GM18517 (cell line): Measurements from ENCODE around the gene NEU4.
"Not testable (repeated sequence)": the region's sequence is repeated elsewhere in the genome, so short reads cannot be mapped to it uniquely, and the experiment has no call there.

Experiments used
- ATAC-seq: cut with Tn5 transposase; IDR thresholded peaks from one replicate; pipeline ENCODE4 v1.9.1; 2021; ENCODE audit warnings: mild to moderate bottlenecking, moderate library complexity; ENCODE audit not compliant: unreplicated experiment

The NEU4 gene

DNA sequence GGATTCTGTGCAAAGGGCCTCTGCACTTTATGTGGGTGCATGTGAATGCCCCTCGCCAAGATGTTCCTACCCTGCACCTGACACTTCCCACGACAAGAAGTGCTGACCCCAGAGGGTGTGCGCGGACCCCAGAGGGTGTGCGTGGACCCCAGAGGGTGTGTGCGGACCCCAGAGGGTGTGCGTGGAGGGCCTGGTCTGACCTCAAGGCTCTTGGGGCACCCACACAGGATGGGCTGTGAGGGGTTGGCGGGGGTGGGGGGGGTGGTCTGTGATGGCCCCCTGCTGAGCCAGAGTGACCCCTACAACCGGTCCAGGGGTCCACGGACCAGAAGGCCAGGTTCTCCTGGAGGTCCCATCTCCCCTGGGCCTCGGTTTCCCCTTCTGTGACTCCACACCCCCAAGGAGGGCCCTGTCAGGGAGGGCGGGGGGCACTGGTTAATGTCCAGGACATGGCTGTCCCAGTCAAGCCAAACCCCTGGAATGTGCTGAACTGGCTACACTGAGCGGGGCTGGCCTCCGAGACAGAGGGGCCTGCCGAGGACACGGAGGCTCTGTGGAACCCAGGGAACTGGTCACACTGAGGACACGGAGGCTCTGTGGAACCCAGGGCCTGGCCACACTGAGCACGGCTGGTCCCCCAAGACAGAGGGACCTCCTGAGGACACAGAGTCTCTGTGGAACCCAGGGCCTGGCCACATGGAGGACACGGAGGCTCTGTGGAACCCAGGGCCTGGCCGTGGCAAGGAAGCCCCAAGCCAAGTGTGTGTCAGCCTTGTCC lies 3.1 kb downstream of the NEU4 start:
- no peak for ATAC-seq

DNA sequence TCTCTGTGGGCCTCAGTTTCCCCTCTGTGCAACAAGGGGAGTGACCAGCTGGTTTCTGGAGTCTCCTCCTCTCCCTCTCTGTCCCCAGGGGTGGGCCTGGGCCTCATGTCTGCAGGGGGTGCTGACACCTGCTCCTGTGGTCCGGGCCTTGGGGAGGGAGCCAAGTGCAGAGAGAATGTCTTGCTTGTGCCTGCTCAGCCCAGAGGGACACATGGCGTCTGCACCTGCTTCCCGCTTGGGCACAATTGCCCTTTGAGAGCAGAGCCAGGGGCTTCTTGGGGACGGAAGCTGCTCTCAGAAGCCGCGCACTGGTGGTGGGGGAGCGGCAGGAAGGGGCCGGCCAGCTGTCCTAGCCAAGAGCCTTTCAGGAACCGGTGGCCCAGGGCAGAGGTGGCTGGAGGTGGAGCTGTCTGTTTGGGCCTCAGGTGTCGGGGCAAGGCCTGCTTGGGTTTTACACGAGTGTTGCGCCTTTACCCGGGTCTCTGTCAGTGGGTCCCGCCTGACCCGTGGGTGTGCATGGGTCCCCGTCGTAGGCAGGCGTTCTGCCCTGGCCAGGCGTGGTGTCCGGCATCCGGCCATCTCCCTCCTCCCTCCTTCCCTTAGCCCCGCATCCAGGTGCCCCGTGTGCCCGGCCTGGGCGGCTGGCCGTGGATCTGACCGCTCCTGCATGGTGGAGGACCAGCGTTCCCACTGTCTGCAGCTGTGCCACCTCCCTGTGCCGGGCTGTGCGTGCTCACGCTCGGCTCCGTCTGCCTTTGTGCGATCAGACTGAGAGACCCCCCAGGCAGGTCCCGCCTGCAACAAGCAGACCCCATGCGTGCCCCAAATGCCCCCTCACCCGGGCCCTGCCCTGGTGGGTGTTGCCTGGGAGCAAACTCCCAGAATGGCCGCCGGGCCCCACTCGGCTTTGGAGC lies 4.0 kb downstream of the NEU4 start:
- no peak for ATAC-seq

DNA sequence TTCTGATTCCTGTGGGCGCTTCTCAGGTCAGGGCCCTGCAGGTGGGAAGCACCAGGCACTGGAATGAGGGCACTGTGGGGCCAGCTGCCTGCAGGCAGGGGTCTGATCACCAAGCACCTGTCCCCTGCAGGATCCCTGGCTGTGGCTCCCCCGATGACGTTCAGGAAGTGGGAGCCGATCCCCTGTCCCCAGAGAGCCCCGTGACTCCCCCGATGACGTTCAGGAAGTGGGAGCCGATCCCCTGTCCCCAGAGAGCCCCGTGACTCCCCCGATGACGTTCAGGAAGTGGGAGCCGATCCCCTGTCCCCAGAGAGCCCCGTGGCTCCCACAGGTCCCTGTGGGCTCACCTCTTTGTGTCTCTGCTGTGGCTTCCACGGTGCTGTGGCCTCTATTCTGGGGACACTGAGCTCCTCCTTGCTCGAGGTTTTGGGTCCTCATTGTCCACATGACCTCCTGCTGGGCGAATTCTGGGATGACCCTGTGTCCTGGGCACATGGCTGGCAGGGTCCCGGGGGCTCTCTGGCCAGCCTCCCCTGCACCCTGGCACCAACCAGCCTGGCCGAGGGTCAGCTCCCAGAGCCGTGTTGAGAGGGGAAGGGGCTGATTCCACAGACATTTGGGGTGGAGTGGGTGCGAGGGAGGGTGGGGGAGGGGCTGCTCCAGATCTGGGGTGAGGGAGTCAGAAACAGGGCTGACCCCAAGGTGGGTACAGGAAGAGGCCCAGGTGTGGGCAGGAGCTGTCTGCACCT lies 4.8 kb downstream of the NEU4 start:
- ATAC-seq, result no peak

DNA sequence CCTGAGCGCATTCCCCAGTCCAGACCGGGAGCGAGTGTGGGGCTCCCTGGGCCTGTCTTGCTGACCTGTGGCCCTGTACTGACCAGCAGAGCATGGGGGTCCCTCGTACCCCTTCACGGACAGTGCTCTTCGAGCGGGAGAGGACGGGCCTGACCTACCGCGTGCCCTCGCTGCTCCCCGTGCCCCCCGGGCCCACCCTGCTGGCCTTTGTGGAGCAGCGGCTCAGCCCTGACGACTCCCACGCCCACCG lies 5.3 kb downstream of the NEU4 start:
- ATAC-seq, result no peak

DNA sequence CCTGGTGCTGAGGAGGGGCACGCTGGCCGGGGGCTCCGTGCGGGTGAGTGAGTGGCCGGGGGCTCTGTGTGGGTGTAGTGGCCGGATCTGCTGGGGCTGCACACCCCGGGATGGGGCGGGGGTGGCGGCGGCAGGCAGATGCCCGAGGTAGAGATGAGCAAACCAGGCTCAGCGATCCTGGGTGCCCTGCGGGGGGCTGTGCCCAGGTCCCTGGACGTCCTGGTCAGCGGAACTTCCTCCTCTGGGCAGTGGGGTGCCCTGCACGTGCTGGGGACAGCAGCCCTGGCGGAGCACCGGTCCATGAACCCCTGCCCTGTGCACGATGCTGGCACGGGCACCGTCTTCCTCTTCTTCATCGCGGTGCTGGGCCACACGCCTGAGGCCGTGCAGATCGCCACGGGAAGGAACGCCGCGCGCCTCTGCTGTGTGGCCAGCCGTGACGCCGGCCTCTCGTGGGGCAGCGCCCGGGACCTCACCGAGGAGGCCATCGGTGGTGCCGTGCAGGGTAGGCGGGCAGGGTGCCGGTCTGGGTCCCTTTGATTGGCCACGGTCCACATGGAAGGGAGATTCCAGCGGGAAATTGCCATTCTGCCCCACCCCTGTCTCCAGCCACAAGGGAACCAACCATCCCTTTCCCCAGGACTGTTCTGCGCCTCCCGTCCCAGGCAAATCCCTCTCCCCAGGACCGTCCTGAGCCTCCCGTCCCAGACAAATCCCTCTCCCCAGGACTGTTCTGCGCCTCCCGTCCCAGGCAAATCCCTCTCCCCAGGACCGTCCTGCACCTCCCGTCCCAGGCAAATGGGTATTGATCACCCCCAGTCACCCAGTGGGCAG lies 5.9 kb downstream of the NEU4 start:
- no peak for ATAC-seq

DNA sequence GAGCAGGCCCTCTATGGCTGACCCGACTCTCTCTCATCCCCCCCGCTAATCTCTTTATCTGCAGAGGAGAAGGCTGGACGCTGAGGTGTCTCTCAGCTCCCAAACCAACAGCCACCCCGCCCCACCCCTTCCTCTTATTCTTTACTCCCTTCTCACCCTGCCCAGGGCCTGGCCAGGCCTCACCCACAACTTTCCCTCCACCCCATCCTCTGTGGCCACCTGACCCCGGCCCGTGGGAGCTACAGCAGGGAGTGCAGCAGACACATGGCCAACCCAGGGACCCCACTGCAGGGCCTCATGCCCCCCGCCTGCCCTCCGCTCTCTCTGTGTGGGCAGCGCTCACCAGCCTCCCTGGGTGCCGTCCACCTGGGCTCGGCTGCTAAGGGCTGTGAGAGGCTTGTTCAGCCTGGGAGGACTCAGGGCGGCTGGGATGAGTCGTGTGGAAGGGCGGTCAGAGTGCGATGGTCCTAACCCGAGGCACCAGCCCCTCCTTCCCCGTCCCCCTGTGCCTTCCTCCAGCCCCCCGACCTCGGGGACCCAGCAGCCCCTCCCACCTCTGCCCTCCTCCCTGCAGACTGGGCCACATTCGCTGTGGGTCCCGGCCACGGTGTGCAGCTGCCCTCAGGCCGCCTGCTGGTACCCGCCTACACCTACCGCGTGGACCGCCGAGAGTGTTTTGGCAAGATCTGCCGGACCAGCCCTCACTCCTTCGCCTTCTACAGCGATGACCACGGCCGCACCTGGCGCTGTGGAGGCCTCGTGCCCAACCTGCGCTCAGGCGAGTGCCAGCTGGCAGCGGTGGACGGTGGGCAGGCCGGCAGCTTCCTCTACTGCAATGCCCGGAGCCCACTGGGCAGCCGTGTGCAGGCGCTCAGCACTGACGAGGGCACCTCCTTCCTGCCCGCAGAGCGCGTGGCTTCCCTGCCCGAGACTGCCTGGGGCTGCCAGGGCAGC lies 6.8 kb downstream of the NEU4 start:
- ATAC-seq, result no peak

DNA sequence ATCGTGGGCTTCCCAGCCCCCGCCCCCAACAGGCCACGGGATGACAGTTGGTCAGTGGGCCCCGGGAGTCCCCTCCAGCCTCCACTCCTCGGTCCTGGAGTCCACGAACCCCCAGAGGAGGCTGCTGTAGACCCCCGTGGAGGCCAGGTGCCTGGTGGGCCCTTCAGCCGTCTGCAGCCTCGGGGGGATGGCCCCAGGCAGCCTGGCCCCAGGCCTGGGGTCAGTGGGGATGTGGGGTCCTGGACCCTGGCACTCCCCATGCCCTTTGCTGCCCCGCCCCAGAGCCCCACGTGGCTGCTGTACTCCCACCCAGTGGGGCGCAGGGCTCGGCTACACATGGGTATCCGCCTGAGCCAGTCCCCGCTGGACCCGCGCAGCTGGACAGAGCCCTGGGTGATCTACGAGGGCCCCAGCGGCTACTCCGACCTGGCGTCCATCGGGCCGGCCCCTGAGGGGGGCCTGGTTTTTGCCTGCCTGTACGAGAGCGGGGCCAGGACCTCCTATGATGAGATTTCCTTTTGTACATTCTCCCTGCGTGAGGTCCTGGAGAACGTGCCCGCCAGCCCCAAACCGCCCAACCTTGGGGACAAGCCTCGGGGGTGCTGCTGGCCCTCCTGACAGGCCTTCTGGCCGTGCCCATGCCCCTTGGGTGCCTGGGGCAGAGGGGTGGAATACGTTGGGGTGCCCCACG lies 7.6 kb downstream of the NEU4 start:
- ATAC-seq, result no peak

DNA sequence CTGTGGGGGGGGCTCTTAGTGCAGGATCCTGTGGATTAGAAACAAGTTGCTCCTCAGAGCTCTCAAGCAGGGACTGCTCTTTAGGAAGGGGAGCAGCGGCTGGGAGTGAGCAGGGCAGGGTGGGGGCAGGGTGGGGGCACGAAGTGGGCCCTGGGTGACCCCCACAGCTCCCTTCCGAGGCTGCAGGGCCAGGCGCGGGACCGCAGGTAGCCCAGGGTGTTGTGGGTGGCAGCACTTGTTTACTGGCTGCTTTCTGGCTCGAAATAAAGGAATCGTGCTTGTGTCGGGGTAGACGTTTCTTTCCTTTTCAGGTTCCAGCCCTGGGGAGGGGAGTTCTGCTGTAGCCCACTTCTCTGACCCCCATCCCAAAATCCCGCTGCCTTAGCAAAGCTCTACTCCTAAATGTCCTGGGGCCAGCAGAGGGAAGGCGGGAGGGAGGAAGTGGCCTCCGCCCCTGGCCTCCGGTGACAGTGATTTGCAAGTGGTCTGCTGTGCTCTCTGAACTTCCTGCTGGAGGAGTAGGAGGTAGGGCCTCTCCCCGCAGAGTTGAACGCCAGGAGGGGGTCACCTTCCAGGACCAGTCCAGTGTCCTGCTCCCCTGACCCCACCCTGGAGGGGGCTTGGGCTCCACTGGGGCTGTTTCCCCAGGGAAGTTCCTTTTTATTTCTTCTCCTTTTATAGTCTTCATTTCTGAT lies 8.3 kb downstream of the NEU4 start:
- no peak for ATAC-seq

DNA sequence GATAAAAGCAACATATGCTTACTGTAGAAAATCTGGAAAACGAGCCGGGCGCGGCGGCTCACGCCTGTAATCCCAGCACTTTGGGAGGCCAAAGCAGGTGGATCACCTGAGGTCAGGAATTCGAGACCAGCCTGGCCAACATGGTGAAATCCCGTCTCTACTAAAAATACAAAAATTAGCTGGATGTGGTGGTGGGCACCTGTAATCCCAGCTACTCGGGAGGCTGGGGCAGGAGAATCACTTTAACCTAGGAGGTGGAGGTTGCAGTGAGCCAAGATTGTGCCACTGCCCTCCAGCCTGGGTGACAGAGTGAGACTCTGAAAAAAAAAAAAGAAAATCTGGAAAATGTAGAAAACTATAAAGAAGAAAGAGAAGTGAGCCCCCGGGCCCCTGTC lies 8.8 kb downstream of the NEU4 start:
- not testable (repeated sequence) for ATAC-seq

DNA sequence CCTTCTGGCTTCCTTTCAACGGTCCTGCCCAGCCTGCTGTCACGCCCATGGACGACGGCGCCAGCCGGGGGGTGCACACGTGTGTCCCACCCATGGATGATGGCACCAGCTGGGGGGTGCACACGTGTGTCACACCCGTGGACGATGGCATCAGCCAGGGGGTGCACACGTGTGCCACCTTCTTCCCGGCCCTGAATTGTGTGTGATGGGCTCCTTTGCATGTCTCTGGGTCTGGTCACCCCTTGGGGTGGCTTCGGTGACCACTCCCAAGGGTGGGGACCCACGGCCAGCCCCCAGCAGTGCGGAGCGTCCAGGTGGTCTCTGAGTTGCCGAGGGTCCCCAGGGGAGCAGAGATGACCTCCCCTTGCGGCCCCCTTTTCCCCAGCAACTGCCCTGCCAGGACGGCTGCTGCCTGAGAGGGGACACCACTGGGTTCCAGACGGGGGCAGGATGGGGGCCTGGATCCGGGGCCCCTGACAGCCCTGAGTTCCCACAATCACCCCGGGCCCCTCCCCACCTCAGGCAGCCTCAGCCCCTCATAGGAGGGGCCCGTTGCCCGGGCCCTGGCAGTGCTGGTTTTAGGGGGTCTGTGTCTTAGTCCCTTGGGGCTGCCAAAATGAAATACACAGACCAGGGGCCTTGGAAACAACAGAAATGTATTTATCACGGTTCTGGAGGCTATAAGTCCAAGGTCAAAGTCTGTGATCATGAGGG lies 9.4 kb downstream of the NEU4 start:
- ATAC-seq, result no peak

DNA sequence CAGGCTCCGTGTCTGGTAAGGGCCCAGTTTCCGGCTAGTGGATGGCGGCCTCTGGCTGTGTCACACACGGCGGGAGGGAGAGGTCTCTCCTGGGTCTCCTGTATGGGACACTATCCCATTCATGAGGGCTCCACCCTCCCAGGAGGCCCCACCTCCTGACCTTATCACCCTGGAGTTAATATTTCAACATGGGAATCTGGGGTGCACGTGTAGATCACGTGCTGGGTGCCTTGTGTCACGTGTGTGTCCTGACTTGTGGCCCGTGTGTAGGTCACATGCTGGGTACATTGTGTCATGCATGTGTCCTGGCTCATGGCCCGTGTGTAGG lies 9.9 kb downstream of the NEU4 start:
- ATAC-seq, result no peak

DNA sequence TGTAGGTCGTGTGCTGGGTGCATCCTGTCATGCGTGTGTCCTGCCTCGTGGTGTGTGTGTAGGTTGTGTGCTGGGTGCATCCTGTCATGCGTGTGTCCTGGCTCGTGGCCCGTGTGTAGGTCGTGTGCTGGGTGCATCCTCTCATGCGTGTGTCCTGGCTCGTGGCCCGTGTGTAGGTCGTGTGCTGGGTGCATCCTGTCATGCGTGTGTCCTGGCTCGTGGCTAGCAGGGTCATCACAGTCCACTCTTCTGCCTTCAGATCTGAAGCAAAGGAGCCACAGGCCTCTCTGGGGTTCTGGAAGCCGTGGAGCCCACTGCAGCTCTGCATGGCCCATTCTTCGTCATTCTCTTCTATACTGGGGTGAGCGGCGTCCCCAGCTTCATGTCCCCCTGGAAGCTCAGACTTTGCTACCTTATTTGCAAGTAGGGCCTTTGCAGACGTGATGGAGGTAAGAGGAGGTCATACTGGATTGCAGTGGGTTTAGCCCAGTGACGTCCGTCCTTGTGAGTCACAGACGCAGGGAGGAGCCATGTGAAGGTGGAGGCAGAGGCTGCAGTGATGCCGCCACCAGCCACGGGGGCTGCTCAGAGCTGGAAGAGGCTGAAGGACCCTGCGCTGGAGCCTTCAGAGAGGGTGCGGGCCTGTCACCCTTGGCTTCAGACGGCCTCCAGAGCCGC lies 11.1 kb downstream of the NEU4 start:
- not testable (repeated sequence) for ATAC-seq

DNA sequence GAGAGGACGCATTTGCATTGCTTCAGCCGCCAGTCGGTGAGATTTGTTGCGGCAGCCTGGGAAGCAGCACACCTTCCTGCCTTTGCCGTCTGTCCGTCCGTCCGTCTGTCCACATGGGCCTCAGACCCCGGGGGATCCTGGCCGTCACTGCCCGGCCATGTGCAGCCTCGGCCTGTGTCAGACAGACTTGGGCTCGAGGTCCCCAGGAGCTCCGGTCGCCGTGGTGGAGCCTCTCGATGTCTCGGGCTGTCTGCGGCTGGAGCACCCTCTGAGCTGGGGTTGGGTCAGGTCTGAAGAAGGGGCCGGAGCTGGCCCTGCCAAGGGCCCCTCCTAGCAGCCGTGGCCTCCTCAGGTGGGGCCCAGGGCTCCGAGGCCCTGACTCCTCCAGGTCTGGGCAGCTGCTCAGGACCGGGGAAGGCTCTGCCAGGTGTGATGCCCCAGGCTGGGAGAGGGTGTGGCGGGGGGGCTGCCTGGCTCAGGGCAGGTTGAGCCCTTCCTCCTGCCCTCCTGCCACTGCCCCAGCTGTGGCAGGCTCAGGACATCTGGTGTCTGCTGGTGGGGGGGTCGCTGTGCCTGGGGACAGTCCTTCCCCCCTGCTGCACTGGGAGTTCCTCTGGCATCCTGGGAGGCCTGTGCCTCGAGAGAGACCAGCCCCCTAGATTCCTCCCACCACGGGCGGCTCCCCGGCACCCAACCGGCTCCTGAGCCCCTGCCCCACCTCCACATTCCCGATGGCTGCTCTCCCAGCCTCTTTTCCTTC lies 11.8 kb downstream of the NEU4 start:
- ATAC-seq, result no peak

DNA sequence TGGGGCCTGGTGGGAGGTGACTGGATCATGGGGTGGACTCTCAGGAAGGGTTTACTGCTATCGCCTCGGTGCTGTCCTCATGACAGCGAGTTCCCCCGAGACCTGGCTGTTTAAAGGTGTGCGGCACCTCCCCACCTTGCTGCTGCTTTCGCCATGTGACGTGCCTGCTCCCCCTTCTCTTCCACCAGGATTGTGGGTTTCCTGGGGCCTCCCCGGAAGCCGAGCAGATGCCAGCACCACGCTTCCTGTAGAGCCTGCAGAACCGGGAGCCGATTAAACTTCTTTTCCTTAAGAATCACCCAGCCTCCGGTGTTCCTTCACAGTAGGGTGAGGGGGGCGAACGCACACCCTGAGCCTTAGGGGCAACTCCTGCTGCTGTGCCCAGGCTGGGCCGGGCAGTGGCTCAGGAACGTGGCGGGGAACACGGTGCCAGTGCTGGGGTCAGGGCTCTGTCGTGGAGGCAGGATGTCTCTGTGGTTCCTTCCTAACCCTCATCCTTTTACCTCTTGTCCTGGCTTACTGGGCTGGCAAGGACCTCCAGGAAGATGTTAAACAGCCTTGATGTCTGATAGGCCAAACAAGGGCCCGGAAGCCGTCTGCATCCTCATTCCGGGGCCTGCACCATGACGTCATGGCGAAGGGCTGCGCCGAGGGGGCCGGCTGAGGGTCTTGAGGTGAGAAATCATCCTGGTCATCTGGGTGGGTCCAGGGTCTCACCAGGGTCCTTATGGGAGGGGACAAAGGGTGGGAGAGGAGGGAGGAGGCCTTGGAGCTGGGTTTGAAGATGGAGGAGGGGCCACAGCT lies 12.7 kb downstream of the NEU4 start:
- ATAC-seq, result no peak

DNA sequence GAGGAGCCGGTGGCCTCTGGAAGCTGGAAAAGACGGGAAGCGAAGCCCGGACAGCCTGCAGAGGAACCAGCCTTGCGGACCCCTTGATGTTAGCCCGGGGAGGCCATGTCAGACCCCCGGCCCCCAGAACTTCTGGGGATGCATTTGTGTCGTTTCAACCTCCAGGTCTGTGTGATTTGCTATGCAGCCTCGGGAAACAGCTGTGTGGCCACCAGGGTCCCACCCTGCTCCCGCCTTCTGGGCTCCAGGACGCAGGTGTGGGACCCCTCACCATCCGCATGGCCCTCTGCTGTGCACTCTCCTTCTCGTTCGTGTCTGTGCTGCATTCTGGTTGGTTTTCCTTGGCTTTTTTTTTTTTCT lies 13.3 kb downstream of the NEU4 start:
- no peak for ATAC-seq
